HTERT RPE-1 (cell line): ENCODE measurements around the gene VEZT.
"Not testable (repeated sequence)": the region's sequence is repeated elsewhere in the genome, so short reads cannot be mapped to it uniquely, and the experiment has no call there.

ENCODE experiments used
- in situ Hi-C: fragments of 300-500 bp; cut with MboI; formaldehyde crosslinking; loops from 4 replicates; pipeline ENCODE4 v1.14.3; 2020; ENCODE audit warnings: low sequenced_read_pairs

The VEZT gene, protein sequence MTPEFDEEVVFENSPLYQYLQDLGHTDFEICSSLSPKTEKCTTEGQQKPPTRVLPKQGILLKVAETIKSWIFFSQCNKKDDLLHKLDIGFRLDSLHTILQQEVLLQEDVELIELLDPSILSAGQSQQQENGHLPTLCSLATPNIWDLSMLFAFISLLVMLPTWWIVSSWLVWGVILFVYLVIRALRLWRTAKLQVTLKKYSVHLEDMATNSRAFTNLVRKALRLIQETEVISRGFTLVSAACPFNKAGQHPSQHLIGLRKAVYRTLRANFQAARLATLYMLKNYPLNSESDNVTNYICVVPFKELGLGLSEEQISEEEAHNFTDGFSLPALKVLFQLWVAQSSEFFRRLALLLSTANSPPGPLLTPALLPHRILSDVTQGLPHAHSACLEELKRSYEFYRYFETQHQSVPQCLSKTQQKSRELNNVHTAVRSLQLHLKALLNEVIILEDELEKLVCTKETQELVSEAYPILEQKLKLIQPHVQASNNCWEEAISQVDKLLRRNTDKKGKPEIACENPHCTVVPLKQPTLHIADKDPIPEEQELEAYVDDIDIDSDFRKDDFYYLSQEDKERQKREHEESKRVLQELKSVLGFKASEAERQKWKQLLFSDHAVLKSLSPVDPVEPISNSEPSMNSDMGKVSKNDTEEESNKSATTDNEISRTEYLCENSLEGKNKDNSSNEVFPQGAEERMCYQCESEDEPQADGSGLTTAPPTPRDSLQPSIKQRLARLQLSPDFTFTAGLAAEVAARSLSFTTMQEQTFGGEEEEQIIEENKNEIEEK

DNA sequence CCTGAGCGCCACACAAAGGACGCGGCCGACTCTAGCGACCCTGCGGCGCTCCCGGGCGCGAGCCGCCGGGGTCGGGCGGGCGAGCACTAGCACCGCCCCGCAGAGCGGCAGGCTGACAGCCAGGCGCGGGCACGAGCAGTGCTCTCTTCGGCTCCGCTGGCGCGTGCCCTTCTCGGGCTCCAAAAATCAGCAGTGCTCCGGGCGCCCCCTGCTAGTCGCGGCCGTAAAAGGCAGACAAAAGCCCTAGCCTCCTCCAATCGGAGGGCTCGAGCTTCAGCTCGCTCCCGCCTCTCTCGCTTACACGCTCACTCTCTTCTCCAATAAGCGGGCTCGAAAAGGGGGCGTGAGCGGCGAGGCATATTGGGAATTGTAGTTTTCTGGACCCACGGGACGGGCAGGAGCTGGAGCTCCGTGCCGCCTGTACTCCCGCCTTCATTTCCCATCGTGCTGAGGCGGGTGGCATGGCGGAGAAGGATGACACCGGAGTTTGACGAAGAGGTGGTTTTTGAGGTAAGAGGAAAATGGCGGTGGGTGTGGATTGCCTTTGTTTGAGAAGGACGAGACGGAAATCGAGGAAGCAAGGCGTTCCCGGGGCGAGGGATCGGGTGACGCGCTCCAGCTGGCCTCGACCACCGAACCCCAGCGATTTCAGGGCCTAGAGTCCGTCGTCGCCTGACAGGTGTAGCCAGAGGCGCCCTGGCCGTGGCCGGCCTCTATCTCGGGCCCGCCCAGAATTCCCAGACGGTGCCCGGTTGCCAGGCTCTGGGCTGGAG is at the start of gene VEZT, which contains the start of gene FGD6:
Gene VEZT (plus strand): TSS at position 431 of the 773 bp plus-strand sequence. CDS start 44 bp downstream, at position 475.
Gene FGD6 (minus strand): TSS at position 91 of the 773 bp plus-strand sequence. CDS start 227 bp downstream, outside the sequence.
- in situ Hi-C loops: no loop called here

- in situ Hi-C loops: no loop called here
Measured at GRCh38 chr12:95168746-95169145, 48.9 kb upstream of the VEZT start.

GRCh38 chr12:95169368-95169767 is 48.2 kb upstream of the VEZT start:
- in situ Hi-C loops: no loop called here

DNA sequence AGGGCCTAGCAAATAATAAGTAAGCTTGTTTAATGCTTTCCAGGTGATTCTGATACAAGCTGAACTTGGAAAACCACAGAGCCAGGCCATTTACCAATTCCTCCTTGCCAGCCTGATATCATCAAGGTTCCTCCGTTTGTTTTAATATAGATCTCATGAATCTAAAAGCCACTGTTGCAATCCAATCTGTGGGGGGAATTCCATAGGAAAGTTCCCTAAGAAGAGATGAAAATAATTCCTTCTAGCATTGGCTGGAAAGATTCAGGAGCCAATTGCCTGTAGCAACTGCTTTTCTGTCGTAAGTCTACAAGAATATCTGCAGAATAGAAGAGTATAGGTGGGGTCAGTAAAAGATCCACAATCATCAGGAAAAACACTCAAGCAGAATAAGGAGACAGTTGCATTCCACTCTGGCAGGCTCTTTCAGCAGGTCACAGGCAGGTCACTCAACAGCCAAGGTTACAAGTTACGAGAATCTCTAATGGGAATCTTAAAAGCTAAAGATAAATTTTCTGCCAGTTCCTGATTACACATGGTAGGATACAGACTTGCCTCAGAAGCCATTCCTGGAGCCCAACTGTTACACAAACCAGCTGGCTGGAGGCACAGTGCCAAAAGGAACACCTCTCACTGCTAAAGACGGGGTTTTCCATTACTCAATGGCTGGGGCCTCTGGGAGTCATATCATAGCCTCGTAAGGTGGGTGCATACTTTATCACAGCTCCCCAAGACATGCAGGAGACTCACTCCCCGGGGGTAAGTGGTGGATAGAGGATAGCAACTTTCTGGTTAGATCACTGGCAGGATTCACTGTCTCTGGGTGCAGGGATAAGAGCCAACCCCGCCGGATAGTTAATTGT is 44.0 kb upstream of the VEZT start:
- in situ Hi-C loops: no loop called here

DNA sequence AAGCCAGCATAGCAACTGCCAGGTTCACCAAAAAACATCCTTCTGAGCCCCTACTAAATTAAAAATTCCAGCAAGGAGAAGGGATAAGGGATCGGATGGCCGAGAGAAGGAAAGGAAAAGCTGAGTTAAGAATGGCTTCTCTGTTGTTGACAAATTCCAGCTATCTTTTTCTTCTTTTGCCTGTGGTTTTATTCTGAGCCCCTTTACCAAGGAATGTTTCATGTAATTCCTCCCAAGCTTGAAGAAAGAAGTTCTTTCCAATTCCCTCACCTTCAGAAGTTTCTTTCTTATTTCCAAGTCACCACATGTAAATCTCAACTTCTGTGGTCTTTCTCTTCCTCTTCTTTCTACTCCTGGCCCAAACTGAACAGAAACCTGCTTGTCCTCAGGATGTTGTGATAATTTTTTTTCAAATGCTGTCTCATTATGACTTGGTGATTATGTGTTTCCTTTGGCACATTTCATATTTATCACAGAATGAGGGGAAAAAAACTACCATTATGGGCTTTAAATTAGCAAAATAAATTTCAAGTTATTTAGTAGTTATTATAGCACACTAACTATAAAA is 40.3 kb upstream of the VEZT start:
- in situ Hi-C loops: no loop called here

- in situ Hi-C loops: no loop called here
Measured at GRCh38 chr12:95178136-95178535, 39.5 kb upstream of the VEZT start.

- in situ Hi-C loops: no loop called here
Measured at GRCh38 chr12:95179011-95179410, 38.6 kb upstream of the VEZT start.

GRCh38 chr12:95181103-95181502 is 36.5 kb upstream of the VEZT start:
- in situ Hi-C loops: no loop called here

DNA sequence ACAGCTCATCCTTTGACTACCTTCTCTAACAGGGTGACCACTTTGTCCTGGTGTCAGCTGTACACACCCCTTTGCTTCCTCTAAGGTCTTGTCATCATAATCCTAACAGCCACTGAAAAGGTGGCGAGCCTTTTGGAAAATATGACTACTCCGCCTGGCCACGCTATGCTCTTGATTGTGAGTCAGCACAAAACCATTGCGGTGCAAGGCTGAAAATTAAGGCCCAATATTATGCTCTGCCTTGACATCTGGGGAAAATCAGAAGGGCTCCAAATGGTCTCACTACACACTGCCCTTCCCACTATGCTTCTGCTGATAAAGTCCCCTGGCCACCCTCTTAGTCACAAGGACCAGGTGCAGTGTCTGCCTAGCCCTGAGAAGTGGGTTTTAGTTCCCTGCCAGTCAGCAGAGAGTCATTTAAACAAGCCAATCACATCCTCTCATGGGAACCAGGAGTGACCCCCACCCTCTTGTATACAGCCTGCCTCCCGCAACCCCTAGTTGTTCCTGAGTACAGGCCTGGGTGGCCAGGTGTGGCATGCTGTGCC is 34.7 kb upstream of the VEZT start:
- in situ Hi-C loops: no loop called here

DNA sequence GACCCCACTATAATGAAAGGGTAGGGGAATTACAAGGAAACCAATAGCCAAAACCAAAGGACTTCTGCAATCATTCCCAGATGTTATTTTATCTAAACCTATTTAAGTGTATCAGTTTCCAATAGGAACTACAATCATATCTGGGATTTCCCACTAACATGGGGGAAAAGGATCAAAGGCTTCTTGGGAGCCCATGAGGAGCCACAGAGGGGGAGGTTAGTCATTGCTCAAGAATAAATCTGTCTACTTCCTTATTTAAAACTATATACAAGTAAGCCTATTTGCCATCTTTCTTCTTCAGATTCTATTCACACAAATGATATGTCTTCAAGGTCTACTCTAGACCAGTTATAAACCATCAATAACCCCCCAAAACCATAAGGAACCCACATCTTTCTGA is 33.5 kb upstream of the VEZT start:
- in situ Hi-C loops: no loop called here

DNA sequence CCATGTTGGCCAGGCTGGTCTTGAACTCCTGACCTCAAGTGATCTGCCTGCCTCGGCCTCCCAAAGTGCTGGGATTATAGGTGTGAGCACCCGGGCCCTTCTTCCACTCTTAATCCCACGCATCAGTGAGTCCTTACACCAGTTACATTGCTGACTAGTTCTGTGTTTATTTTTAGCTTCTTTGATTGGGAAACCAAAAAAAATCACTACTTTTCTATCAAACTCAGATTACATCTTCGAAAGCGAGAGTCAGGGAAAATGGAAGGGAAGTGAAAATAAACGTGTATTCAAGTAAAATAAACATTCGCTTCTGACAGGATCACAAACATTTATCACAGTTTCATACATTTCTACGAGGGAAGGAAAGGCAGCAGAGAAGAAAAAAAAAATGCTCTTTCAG is 32.5 kb upstream of the VEZT start:
- in situ Hi-C loops: no loop called here

DNA sequence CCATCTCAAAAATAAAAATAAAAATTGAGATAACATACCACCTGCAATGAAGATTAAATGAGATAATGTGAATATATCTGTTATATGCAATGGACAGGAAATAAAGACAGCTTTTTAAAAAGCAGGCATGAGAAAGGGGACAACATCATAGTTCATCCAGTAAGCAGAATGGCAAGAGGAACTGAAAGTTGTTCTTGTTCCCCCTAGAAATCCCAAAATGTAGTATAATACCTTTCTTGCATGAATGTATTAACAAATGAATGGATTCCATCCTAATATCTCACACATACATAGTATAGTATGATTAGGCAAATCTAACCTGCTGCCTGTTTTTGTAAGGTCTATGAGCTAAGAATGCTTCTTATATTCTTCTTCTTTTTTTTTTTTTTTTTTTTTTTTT is 31.8 kb upstream of the VEZT start:
- in situ Hi-C loops: no loop called here

GRCh38 chr12:95187865-95188415 is 29.7 kb upstream of the VEZT start:
- in situ Hi-C loops: no loop called here

- in situ Hi-C loops: no loop called here
Measured at GRCh38 chr12:95191060-95191696, 26.4 kb upstream of the VEZT start.

- in situ Hi-C loops: no loop called here
Measured at GRCh38 chr12:95192271-95192670, 25.3 kb upstream of the VEZT start.

GRCh38 chr12:95193139-95193538 is 24.5 kb upstream of the VEZT start:
- in situ Hi-C loops: no loop called here

DNA sequence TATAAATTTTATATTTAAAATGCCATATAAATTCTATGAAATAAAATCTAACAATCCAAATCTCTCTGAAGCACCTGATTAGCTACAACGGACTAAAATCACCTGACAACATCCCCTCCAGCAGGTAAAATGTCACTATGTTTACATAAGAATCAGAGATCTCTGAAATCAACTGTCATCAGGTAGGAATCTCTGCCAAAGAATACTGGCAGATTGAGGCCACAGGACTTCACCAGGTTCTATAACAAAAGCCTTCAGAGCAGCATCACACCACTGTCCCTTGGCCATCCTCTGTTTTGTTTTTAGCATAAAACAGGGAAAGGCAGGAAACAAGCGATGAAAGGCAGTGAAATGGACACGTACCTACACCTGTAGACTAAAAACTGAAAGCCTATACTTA is 22.5 kb upstream of the VEZT start:
- in situ Hi-C loops: no loop called here

DNA sequence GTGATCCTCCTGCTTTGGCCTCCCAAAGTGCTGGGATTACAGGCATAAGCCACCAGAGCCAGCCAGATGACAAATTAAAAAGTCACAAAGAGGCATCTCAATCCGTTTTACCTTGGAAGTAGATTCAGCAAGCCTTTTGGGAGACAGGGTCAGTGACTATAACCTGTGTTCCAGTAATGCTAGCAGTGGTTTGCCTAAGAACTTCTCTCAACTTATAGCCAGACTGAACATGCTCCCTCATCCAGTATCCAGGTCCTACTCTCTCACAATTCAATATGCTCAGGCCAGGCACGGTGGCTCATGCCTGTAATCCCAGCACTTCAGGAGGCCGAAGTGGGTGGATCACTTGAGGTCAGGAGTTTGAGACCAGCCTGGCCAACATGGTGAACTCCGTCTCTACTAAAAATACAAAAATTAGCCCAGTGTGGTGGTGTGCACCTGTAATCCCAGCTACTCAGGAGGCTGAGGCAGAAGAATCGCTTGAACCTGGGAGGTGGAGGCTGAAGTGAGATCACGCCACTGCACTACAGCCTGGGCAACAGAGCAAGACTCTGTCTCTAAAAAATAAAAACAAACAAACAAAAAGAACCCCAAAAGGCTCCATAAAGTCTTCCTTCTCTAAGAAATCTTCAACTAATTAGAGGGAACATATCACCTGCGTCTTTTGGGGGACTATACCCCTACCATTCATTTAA is 20.6 kb upstream of the VEZT start:
- in situ Hi-C loops: not testable (repeated sequence)
